Gastroesophageal sphincter (tissue), 4 donors: Measurements from ENCODE around the gene EEF2. TPM values are rescaled to one million over a fixed set of nuclear protein-coding genes. Genes with fewer than 3 reads are reported as not detected.

Source experiments
- ATAC-seq: fragments of 150-250 bp; one replicate; pipeline ENCODE4 v1.9.1; 2016; ENCODE audit warnings: mild to moderate bottlenecking, moderate library complexity
- H3K27ac ChIP-seq, 4 donors: fragments of 200-600 bp; sonication (generic) in 3 of 4; 1 replicate in 3 of 4; 2 replicates in 1 of 4; pipeline ENCODE4 v1.5.1; 2016 to 2019
- H3K27me3 ChIP-seq: fragments of 200-600 bp; sonication (generic); one replicate; pipeline ENCODE4 v1.5.1; 2019
- H3K36me3 ChIP-seq, 2 donors: fragments of 200-600 bp; sonication (generic); one replicate each; pipeline ENCODE4 v1.5.1; 2019; ENCODE audit warnings: control low read depth in 1 of 2
- H3K4me1 ChIP-seq, 3 donors: fragments of 200-600 bp; sonication (generic); 1 replicate in 2 of 3; 2 replicates in 1 of 3; pipeline ENCODE4 v1.5.1; 2016 to 2019; ENCODE audit warnings: control low read depth in 2 of 3
- H3K4me3 ChIP-seq, 2 donors: fragments of 200-600 bp; sonication (generic); one replicate each; pipeline ENCODE4 v1.5.1; 2019; ENCODE audit warnings: mild to moderate bottlenecking in 1 of 2, moderate library complexity in 1 of 2
- H3K9me3 ChIP-seq, 3 donors: fragments of 200-600 bp; sonication (generic); one replicate each; pipeline ENCODE4 v1.5.1; 2017 to 2019; ENCODE audit warnings: control low read depth in 2 of 3
- CTCF ChIP-seq, 4 experiments: fragments of 200-600 bp in 2 of 4; fragments of 450-650 bp in 2 of 4; sonication (generic) in 1 of 4; IDR thresholded peaks; one replicate each; pipeline ENCODE4 v1.5.1; 2017 to 2019; ENCODE audit warnings: antibody characterized with exemption in 4 of 4, mild to moderate bottlenecking in 2 of 4, moderate library complexity in 2 of 4
- EP300 ChIP-seq: sonication (generic); formaldehyde crosslinking; IDR thresholded peaks from one replicate; pipeline ENCODE4 v1.6.1; 2017; ENCODE audit warnings: antibody characterized with exemption, mild to moderate bottlenecking
- POLR2A ChIP-seq, 2 donors: fragments of 450-650 bp; IDR thresholded peaks; one replicate each; pipeline ENCODE4 v1.6.1; 2017; ENCODE audit warnings: antibody characterized with exemption in 2 of 2, mild to moderate bottlenecking in 2 of 2, moderate library complexity in 1 of 2
- POLR2AphosphoS5 ChIP-seq: sonication (generic); formaldehyde crosslinking; IDR thresholded peaks from one replicate; pipeline ENCODE4 v1.6.1; 2017; ENCODE audit warnings: antibody characterized with exemption
- WGBS, 2 donors: methylation state at CpG; one replicate each; pipeline ENCODE4 v1.1.5; 2018; ENCODE audit warnings: low coverage in 1 of 2; 5-methylcytosine and 5-hydroxymethylcytosine counted together
- small RNA-seq, 4 donors: library from RNA; depleted of rRNA; stranded (forward); fragments of <200 nt; gene quantifications; one replicate each; pipeline ENCODE3, GENCODE V24; 2016
- total RNA-seq, 4 donors: library from RNA; depleted of rRNA; stranded (reverse); fragments of >200 nt; gene quantifications; one replicate each; pipeline ENCODE4 v1.1.0, GENCODE V29; 2016

EEF2 gene
- total RNA-seq, 4 donors from 2014 or later: 2,212 to 2,463 (median 2,311) TPM

GRCh38 chr19:3932931-3933810 lies 52.1 kb downstream of the EEF2 start, which contains the start of gene NMRK2:
TSS of gene NMRK2 (plus strand) at chr19:3933069. CDS start at chr19:3933672, 603 bp downstream.
- ATAC-seq: peak; percentile 50
- Histone ChIP-seq H3K4me3 (peak within 1 kb of the TSS in 1 of 2 donors; percentile 38), H3K36me3 (no peaks in the 10 kb centered on the region), H3K4me1 (peaks cover 0 to 25% (median 8%) of the 10 kb centered on the region in 3 donors), H3K27ac (peak within 1 kb of the TSS in 1 of 4 donors; percentile 44), H3K9me3 (no peaks in the 10 kb centered on the region), H3K27me3 (peaks cover 16% of the 10 kb centered on the region)
- WGBS, 2 donors: 0% methylated on average over 3 to 5 of the region's 51 CpGs
- TF ChIP-seq POLR2AphosphoS5 (no peak), CTCF (IDR thresholded peaks at IDR 0.05) (no peak), EP300 (no peak), POLR2A (IDR thresholded peaks at IDR 0.05) (no peak)

DNA sequence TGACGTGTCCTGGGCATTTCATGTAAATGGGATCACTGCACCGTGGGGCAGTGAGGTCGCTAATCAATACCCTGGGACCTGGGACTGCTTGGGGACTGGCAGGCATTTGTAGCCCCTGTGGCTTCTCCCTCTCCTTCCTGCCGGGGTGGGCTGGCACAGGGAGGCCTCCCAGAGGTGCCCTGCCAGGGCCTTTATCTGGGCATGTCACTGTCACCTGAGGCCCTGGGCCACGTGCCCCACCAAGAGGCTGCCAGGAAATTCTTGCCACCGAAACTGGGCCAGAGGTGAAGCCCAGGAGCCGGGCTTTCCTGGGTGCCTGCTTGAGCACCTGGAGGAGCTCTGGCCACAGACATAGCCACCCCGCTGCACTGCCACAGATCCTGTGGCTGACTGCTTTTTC lies 54.2 kb downstream of the EEF2 start:
- peak; percentile 36 for ATAC-seq
- no peaks in the 10 kb centered on the region for H3K36me3 ChIP-seq
- 88% methylated on average over 1 of the region's 8 CpGs; no CpG with 5 or more reads in 1 of the 2 donors for WGBS, 2 donors
- no peaks in the 10 kb centered on the region for H3K9me3 ChIP-seq
- peaks cover 0 to 25% (median 8%) of the 10 kb centered on the region in 3 donors for H3K4me1 ChIP-seq
- peaks cover 16% of the 10 kb centered on the region for H3K27me3 ChIP-seq
- H3K27ac ChIP-seq: no peak overlapping the region
- TF ChIP-seq EP300: no peak
- no peak for TF ChIP-seq POLR2AphosphoS5
- no peak for TF ChIP-seq POLR2A (IDR thresholded peaks at IDR 0.05)
- no peak for TF ChIP-seq CTCF (IDR thresholded peaks at IDR 0.05)
- H3K4me3 ChIP-seq: no peak overlapping the region

Small RNA genes within 50 kb of the gene (small RNA-seq; reads per million reads assigned to genes)
- 3.3 to 6.1 (median 5.6) reads per million in 4 donors for gene SNORD37

Other genes with a start within 250 kb of the EEF2 start
- gene APBA3, start 223.8 kb downstream of the EEF2 start, total RNA-seq: 10 to 100 TPM; 12.5 to 30.4 (median 21.3) TPM
- 10 to 100 TPM; 31.8 to 90.1 (median 76.3) TPM for gene MRPL54, start 222.8 kb downstream of the EEF2 start, total RNA-seq
- gene RAX2, start 213.2 kb downstream of the EEF2 start, total RNA-seq: not detected
- gene MATK, start 199.1 kb downstream of the EEF2 start, total RNA-seq: 1 to 10 TPM in 3 of 4 donors, under 1 TPM in 1; 0.47 to 5.0 (median 1.7) TPM
- under 1 TPM in 1 of 4 donors, not detected in 3; 0.13 TPM for gene ZFR2, start 116.4 kb downstream of the EEF2 start, total RNA-seq
- gene ATCAY, start 104.8 kb downstream of the EEF2 start, total RNA-seq: under 1 TPM in 3 of 4 donors, not detected in 1; 0.07 to 0.67 (median 0.12) TPM
- gene NMRK2, start 52.4 kb downstream of the EEF2 start, total RNA-seq: 1 to 10 TPM in 2 of 4 donors, under 1 TPM in 1, not detected in 1; 0.69 to 8.6 (median 7.3) TPM
- 100 to 1,000 TPM; 192 to 257 (median 235) TPM for gene DAPK3, start 14.4 kb downstream of the EEF2 start, total RNA-seq
- gene PIAS4, start 22.3 kb upstream of the EEF2 start, total RNA-seq: 10 to 100 TPM; 15.3 to 26.4 (median 16.8) TPM
- gene ZBTB7A, start 81.4 kb upstream of the EEF2 start, total RNA-seq: 100 to 1,000 TPM in 1 of 4 donors, 10 to 100 TPM in 3; 65.6 to 122 (median 82.4) TPM
- gene MAP2K2, start 138.7 kb upstream of the EEF2 start, total RNA-seq: 100 to 1,000 TPM in 1 of 4 donors, 10 to 100 TPM in 3; 53.3 to 112 (median 69.7) TPM
- not detected for gene CREB3L3, start 168.2 kb upstream of the EEF2 start, total RNA-seq
- 10 to 100 TPM; 10.0 to 35.0 (median 27.1) TPM for gene SIRT6, start 197.1 kb upstream of the EEF2 start, total RNA-seq
- 1 to 10 TPM in 3 of 4 donors, under 1 TPM in 1; 0.12 to 2.6 (median 1.2) TPM for gene ANKRD24, start 197.2 kb upstream of the EEF2 start, total RNA-seq
- 1 to 10 TPM in 1 of 4 donors, under 1 TPM in 2, not detected in 1; 0.54 to 8.2 (median 0.96) TPM for gene EBI3, start 244.1 kb upstream of the EEF2 start, total RNA-seq